ENCODE results near the gene TRABD2B.

The TRABD2B gene

DNA sequence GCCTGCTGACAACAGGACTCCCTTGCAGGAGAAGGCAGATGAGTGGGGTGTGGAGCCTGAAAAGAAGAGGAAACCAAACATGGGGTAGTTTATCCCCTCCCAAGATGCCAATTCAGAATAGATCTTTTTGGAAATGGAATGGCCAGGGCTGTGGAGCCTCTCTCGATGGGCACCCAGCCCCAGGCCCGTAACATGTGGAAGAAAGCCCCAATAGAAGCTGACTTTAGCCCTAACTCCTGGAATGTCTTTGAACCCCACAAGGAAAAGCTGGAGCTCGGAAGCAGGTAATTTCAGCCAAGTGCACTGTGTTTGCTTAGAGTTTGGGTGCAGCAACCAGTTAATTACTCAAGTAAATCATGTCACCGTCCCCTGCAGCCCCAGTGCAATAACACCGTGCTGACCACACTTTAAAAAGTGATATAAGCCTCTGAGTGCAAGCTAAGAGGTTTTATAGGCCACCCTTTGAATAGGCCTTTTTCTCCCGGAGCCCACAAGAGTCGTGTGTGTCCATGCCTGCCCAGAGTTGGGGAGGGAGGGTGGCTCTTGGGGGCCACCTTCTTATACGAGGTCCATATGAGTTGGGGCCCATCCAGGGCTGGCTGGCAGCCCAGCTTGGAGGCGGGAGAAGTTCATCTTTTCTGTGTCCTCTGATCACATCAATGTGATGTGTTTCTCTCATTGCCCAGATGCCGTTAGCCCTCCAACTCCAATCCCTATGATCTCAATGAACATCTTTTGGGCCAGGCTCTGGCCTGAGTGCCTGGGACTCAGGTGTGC, 153.2 kb downstream of the TRABD2B start:
- DNase-seq: no peak

DNA sequence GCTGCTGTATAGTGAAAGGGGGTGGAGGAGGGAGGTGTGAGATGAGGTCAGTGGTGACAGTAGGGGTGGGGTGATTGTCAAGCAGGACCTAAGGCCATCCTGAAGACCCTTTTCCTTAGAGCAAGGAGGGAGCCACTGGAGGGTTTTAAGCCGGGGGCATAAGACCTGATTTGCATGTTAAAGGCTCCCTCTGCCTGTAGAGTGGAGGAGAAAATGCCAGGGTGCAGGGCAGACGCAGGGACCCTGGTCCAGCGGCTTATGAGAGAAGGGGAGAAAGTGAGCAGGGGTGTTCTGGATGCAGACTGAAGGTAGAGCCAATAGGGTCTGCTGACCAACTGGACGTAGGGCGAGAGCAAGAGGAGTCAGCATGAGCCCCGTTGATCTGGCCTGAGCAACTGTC, 154.1 kb downstream of the TRABD2B start:
- DNase-seq: no peak

DNA sequence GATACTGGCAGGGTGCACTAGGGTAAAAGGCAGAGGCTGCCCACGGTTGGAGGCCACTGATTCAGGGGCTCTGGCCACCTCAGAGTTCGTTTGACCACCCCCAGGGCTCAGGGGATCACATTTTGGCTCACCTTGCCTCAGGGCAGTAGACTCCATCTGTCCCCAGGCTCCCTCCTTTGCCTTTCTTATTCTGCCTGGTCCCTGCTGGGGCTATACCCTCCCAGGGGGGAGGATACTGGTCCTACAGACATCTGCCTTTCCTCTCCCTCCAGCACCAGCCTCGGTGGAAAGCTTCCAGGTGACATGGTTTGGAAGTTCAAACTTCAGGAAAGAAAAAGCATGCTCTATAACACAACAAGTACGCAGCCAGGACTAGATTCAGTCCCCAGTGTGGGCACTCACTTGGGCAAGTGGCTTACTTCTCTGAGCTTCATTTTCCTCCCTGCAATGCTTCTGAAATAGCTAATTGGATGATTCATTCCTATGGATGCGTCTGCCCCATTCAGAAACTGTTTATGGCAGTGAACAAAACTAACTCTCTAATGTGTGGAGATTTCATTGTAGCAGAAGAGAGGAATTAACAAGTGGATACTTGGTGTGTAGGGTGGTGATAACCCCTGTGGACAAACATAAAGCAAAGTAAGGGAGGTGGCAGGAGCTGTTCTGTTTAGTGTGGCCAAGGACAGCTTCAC, 154.8 kb downstream of the TRABD2B start:
- DNase-seq: no peak

DNA sequence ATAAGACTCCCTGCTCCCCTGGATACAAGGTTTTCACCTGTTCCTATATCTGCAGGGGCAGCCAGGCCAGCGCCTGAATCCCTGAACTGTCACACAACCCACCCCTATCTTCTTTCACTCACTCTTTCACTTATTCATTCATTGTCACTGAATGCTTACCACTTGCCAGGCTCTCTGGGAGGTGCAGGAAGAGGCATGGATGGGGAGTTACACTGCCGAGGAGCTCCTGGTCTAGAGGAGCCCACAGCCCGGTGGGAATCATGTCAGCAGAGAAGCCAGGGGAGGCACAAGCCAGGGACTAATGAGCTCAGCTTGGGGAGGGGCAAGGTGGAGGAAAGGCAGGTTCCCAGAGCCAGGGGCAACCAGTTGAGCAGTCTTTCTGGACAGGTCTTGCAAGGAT, 155.8 kb downstream of the TRABD2B start:
- no peak for DNase-seq

DNA sequence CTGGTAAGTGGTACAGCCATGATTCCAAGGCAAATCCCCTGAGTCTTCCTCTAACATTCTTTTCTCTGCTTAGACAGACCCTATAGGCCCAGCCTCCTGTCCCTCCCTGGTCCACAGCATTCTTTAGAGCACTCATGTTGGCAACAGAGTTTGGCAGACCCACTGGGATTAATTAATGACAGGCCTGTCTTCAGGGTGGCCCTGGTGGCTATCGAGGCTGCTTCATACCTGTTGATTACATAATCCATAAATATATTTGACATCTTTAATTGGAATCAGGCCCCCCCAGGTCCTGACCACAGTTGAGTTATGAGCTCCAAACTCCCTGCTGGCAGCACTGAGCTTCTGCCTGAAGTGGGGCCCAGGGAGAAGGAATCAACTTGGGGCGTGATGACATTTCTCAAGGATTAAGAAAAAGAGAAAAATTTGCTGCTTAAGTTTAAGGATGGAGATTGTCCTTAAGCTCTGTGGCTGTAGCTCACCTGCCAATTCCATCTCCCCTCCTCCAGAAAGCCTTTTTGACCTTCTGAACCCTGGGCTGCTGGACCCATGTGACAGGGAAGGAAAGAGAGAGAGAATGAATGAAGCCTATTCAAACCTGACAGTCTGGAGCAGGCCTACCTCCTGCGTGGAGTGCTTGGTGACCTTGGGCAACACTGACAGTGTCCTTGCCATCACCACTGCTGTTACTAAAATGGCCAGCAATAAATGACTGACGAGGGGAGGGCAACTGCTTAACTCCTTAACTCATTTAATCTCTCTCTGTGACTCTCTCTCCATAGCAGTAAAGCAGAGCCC, 156.6 kb downstream of the TRABD2B start:
- DNase-seq: no peak

DNA sequence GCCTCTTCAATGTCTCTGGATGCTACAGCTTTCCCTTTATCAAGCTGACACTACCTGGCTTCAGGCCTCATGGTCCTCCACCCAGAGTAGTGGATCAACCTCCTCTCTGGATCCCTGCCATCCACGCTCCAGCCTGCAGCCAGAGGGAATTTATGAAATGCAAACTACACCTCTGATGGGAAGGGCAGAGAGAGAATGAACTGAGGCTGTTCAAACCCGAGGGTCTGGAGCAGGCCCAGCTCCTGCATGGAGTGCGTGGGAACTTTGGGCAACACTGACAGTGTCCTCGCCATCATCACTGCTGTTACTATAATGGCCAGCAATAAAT, 157.8 kb downstream of the TRABD2B start:
- no peak for DNase-seq

DNA sequence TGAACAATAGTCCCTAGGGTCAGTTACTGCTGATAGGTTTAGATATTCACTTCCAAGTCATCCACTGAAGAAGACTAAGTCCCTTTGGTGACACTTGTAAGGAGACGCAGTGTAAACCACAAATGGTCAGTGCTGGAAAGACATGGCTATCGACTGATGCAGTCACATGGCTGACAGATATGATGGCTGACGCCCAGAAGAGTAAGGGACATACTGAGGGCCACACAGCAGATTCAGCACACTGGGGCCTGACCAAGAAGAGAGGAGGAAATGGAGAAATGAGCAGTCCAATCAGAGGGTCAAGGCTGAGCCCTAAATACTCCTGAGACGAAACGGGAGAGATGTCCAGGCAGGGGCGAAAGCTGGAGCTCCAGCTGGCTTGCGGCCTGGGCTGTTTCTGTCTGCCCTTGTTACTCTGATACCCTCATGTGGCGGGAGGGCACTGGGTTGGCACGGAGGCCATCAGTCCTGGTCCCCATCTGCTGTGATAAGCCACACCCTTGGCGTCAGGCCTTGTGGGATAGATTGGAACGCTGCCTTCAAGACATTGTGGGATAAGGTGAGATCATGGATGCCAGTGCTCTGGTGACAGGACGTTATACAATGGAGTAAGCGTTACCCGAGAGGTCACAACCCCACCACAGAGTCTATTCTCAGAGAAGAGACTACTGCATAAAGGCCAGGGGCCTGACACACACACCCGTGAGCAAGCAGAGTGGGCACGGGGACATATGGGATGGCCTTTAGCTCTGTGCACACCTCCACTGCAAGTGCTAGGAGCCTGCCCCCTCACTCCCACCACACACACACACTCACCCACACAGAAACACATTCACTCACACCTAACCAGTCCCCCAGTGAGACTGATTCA, 158.4 kb downstream of the TRABD2B start:
- no peak for DNase-seq

DNA sequence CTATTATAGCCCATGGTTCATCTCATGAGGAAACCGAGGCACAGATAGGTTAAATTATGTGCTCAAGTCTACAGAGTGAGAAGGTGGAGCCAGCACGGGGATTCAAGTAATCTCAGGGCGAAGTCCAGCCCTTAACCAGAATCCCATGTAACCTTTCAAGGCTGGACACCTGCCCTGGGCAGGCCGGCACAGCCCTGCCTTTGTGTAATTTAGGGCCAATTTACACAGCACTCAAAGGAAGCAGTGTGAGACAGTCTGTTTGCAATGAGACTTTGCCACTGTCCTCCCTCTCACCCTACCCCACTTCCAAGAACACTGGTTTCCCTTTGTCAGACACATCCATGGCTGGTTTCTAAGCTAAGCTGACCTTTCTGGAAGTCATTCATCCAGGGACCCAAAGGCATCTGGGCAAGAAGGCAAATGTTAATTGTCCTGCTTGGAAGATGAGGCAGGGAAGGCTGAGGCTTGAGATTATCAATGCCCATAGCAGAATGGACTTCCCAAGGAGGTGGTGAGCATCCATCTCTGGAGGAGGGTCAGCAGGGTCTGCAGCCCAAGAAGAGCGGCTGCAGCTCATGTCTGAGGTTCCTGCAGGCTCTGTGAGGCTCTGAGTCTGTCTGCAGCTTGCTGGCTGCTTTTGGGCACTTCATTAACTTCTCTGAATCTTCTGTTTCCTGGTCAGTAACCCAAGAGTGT, 159.2 kb downstream of the TRABD2B start:
- no peak for DNase-seq

DNA sequence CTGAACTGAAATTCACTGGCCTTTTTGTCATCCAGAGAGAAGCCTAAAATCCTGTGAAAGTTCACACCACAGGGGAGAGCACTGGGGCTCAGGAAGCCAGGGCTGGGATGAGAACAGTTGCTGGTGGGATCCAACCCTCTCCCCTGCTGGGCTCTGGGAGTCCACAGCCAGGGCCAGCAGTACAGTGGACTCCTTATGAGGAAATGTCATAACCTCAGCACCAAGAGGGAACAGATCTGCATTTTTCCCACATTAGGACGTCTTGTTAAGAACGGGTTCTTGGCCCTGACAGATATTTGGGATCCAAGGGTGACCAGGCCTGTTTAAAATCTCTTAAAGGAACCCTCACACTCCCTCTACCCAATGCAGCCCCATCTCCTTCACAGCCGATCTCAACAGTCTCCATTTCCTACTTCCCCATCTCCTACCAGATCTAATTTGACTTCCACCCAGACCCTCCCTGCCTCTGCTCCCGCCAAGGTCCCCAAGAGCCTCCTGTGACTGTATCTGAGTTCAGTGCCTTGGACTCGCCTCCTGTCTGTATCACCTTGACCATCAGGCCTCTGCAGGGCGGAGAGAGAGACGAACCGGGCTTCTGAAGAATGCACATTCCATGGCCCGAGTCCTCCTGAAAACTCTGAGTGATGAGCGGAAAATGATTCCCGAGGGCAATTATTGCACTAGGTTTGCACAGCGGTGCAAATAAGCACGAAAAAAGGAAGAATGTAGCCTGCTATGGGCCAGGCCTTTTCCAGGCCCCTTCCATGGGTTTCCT, 159.9 kb downstream of the TRABD2B start:
- DNase-seq: no peak

DNA sequence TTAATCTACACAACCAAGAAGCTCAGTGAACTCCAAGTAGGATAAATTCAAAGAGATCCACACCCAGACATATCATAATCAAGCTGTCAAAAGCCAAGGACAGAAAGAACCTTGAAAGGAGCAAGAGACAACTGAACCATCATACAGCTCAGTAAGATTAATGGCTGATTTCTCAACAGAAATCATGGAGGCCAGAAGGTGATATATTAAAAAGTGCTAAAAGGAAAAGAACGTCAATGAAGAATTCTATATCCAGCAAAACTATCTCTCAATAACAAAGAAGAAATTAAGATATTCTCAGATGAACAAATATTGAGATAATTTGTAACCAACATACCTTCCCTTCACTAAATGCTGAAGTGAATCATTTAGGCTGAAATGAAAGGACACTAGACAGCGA, 161.8 kb downstream of the TRABD2B start:
- no peak for DNase-seq

DNA sequence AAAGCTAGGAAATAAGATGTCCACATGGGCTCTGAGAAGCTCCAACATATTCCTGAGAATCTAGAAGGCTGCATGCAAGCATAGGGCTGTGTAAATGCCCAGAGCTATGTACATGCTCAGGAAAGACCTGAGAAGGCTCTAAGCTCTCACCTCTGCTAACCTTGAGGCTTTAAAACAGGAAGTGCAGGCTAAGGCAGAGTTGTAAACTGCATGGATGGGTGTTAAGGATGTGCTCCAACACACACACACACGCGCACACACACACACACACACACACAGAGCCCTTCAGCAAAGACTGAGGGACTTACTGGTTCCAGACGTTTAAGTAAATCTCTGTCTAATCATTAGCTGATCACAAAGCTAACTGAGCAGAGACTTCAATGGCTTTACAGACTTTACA, 162.9 kb downstream of the TRABD2B start:
- DNase-seq: no peak

DNA sequence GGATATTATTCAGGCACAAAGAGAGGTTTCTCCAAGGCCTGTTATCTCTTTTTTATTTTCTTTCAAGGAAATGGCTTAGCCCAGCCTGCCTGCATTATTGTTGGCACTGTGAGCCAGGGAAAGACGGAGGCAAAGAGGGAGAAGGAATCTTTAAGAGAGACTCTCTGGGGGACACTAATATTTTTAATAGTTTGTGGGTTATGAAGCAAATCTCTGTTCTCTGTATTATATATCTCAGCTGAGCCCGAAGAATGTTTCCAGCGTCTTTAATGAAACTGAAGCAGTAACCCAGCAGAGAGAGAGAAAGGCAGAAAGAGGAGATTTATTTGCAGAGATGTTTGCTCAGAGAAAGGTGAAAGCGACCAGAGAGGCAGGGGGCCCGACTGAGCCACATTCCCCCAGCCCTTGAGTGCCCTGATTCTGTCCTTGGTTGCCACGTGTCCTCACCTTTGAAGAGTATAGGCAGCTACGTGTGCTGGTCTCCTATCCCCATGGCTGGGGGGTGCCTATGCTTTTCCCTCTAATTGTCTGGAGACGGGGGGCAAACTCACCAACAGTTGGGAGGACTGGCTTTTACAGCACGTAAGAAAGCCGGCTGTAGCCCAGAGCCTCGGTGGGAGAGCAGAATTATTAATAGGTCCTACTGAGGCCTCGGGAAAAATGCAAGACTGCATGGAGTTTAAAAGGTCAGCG, 166.4 kb downstream of the TRABD2B start:
- no peak for DNase-seq

DNA sequence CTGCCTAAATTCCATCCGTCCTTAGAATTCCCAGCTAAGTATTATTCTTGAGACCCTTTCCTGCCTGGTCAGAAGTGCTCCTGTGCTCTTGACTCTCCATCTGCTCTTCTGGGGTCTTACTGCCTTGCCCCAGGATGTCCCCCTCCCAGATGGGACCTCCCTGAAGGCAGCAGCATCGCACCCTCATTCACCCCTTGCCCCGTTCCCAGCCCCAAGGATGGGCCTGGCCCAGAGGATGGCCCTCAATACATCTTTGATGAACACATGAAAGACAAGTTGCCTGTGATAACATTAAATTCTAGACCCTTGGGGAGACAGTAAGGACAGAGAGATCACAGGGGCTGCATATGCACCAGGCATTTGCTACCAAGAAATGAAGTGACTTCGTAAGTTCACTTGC, 167.2 kb downstream of the TRABD2B start:
- DNase-seq: no peak

DNA sequence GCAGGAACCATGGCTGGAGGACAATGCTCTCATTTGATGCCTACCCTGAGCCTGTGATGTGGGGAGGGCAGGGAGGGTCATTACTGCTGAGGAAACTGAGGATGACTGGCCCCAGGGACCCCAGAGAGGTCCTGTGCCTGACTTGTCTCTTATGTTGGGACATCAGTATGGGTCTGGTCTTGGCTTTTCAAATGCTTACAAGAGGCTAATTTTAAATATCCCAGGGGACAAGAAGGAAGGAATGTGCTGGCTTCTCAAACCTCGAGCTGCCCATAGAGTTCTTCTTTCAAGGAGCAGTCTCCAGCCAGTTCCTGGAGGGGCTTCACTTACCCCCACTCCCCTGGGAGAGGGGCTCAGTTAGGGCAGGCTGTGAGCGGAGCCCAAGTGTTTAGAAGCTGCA, 168.2 kb downstream of the TRABD2B start:
- no peak for DNase-seq

DNA sequence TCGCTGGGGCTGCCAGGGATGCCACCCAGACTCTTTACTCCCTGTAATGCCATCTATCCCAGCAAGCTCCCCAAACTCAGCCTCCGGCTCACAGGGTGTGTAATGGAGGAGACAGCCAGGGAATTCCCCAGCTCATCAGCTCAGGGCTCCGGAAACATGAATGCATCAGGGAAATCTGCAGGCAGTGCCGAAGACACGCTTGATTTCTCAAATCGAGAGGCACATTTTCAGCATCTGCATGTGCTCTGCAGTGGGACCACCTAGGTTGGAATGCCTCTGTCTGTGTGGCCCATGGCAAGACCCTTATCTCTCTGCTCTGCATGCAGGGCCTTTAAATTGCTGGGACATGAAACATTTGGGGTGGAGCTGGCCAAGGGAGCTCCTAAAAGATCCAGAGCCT, 170.1 kb downstream of the TRABD2B start:
- DNase-seq: no peak

DNA sequence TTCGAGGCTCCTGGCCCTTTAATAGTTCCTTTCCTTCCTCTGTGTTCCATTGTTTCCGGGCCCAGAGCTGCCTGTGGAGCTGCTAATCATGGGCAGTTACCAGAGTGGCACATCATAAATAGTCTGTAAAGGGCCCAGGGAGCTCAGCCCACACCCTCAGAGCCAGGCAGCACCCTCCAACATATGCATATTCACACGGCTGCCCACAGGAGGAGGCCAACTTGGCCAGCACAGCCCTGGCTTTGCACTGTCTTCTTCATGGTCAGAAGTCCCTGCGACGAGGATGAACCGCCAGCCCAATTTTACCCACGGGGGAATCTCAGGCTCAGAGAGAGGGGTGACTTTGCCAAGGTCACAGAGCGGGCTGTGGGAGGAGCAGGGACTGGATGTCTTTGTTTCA, 172.5 kb downstream of the TRABD2B start:
- DNase-seq: no peak

DNA sequence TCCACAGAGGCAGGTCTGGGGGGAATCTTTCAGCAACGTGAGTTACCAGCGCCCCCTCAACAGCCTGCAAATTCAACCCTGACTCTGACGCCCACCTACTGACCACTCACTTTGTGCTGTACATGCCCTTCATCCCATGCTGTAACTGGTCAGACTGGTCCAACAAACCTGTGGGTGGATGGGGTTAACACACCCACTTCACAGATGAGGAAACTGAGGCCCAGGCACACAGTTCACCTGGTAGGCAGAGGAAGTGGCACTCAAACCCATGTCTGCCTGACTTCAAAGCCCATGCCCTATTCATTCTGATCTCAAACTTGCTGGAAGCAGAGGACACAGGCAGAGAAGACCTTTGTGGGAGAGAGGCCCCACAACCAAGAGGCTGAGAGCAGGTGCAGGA, 172.9 kb downstream of the TRABD2B start:
- no peak for DNase-seq

DNA sequence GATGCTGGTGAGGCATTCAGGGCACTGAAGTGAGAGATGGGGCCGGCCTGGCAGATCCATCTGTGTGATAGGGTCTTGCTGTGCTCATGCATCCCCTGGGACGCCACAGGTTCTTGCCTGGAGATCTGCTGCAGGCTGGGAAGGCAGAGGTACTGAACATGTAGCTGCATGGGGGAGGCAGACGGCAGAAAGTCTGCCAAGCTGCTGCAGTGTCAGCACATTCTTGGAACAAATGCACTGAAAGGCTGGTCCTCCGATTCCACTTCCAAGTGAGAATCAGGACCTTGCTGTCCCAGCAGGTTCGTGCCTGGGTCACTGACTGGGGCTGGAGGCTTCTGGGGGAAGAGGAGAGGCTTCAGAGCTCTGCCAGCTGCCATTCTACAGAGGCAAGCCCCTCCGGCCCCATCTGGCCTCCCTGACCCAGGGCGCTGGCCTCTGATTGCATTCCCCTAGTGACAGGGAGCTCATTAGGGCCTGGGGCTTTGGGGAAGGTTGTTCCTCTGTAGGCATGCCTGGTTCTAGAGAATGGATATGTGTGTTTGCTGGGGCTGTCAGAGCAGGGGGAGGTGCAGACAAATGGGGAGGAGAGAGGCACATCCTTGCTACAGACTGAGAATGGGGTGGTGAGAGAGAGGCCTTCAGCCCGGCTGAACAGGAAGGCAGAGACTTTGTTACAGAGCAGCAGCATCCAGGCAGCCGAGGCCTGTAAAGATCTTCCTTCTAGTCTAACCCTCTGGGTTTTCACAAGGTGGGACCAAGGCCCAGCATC, 174.0 kb downstream of the TRABD2B start:
- DNase-seq: no peak

DNA sequence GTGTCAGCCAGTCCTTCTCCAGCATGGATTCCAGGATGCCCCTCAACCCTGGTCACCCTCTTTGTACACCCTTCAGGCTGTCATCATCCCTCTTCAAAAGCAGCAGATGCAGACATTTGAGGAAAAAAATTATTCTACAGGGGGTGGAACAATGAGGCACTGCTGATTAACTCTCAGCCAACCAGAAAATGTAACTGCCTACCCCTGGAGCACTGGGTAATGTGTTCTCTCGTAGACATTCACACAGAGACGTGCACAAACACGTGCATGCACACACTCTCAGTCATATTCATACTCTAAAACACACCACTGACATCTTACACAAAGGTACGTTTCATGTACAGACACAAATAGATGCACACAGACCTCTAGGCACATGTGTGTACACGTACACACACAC, 175.4 kb downstream of the TRABD2B start:
- no peak for DNase-seq

DNA sequence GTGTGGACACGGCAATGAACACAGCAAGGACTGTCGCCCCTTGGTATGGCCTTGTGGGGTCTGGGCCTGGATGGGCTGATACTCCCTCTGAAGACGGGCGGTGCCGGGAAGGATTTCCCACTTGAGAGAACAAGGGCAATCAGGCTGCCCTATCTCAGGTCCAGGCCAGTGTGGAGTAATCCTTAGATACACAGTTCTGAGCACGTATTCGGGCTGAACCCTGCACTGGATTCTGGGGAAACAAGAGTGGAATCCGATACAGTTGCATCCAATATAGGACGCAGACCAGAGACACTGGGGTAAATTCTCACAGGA, 177.7 kb downstream of the TRABD2B start:
- no peak for DNase-seq

Measured in NCI-H1092 treated with DMSO at 0.1 percent for 48 hours (cell line).